GM23338 (cell line): ENCODE measurements around the gene GBP7. TPM values are rescaled to one million over a fixed set of nuclear protein-coding genes. Genes with fewer than 3 reads are reported as not detected.

Source experiments
- ATAC-seq: fragments of 200-7000 bp; cut with Tn5 transposase; 3 replicates; pipeline ENCODE4 v1.9.1; 2020
- DNase-seq: peaks from one replicate; pipeline ENCODE4 v3.0.0-alpha.2; 2015; ENCODE audit warnings: low spot score
- H2AFZ ChIP-seq: fragments of 200-600 bp; sonication (generic); 2 replicates; pipeline ENCODE4 v1.8.0; 2016; ENCODE audit warnings: antibody characterized with exemption, mild to moderate bottlenecking, moderate library complexity
- H3F3A ChIP-seq: fragments of 200-600 bp; sonication (generic); replicated peaks from 2 replicates; pipeline ENCODE4 v1.8.0; 2017; ENCODE audit warnings: antibody characterized with exemption, mixed run types, low read depth
- H3K27ac ChIP-seq: fragments of 200-600 bp; sonication (generic); 2 replicates; pipeline ENCODE4 v1.6.1; 2016; ENCODE audit warnings: low read depth
- H3K27me3 ChIP-seq: fragments of 200-600 bp; sonication (generic); 2 replicates; pipeline ENCODE4 v1.8.0; 2016; ENCODE audit warnings: mild to moderate bottlenecking, mixed run types, moderate library complexity; ENCODE audit not compliant: insufficient read depth
- H3K36me3 ChIP-seq: fragments of 200-600 bp; sonication (generic); 2 replicates; pipeline ENCODE4 v1.8.0; 2016; ENCODE audit warnings: mild to moderate bottlenecking; ENCODE audit not compliant: insufficient read depth
- H3K4me1 ChIP-seq: fragments of 200-600 bp; sonication (generic); 2 replicates; pipeline ENCODE4 v1.8.0; 2016; ENCODE audit warnings: mild to moderate bottlenecking, moderate library complexity; ENCODE audit not compliant: insufficient read depth
- H3K4me2 ChIP-seq: fragments of 200-600 bp; sonication (generic); 2 replicates; pipeline ENCODE4 v1.7.1; 2017; ENCODE audit warnings: mixed run types
- H3K4me3 ChIP-seq: fragments of 200-600 bp; sonication (generic); 2 replicates; pipeline ENCODE4 v1.6.1; 2016; ENCODE audit warnings: mixed run types
- H3K79me2 ChIP-seq: fragments of 200-600 bp; sonication (generic); replicated peaks from 2 replicates; pipeline ENCODE4 v1.8.0; 2017; ENCODE audit warnings: mild to moderate bottlenecking; ENCODE audit not compliant: insufficient read depth
- H3K9me2 ChIP-seq: fragments of 200-600 bp; sonication (generic); 2 replicates; pipeline ENCODE4 v1.8.0; 2017; ENCODE audit not compliant: insufficient read depth
- H4K20me1 ChIP-seq: fragments of 200-600 bp; sonication (generic); replicated peaks from 2 replicates; pipeline ENCODE4 v1.8.0; 2017; ENCODE audit warnings: mild to moderate bottlenecking; ENCODE audit not compliant: insufficient read depth
- H3K27ac Mint-ChIP-seq: 2 replicates; pipeline ENCODE4 v1.8.0; 2020; ENCODE audit warnings: inconsistent platforms, mild to moderate bottlenecking, moderate library complexity, mixed read lengths
- H3K27me3 Mint-ChIP-seq: 3 replicates; pipeline ENCODE4 v1.8.0; 2022; ENCODE audit warnings: low read depth, mild to moderate bottlenecking, moderate library complexity, mixed read lengths, inconsistent platforms; ENCODE audit not compliant: insufficient read depth, poor library complexity
- H3K36me3 Mint-ChIP-seq: 3 replicates; pipeline ENCODE4 v1.8.0; 2021; ENCODE audit warnings: low read depth, mild to moderate bottlenecking, inconsistent platforms, moderate library complexity, mixed read lengths
- H3K4me1 Mint-ChIP-seq: 3 replicates; pipeline ENCODE4 v1.8.0; 2020; ENCODE audit warnings: mild to moderate bottlenecking, inconsistent platforms, mixed read lengths
- H3K4me3 Mint-ChIP-seq: 3 replicates; pipeline ENCODE4 v1.8.0; 2021; ENCODE audit warnings: moderate library complexity, mild to moderate bottlenecking, inconsistent platforms, mixed read lengths
- H3K9me3 Mint-ChIP-seq: 3 replicates; pipeline ENCODE4 v1.8.0; 2020; ENCODE audit warnings: moderate library complexity, mild to moderate bottlenecking, inconsistent platforms, mixed read lengths
- CREB1 ChIP-seq: fragments of 250-450 bp; sonication (Bioruptor Pico); IDR thresholded peaks from 2 replicates; pipeline ENCODE4 v1.5.0; 2020; ENCODE audit warnings: low read depth, mild to moderate bottlenecking, moderate library complexity
- CTCF ChIP-seq, 2 experiments: fragments of 200-600 bp in 1 of 2; sonication (generic) in 1 of 2; conservative IDR thresholded peaks; 2 replicates each; pipeline versions ENCODE4 v1.5.1 to v1.6.1; 2016 to 2017; ENCODE audit warnings: antibody characterized with exemption in 2 of 2, low read depth in 2 of 2, mild to moderate bottlenecking in 2 of 2, moderate library complexity in 1 of 2
- NANOG ChIP-seq: IDR thresholded peaks from 2 replicates; pipeline ENCODE4 v1.6.1; 2016; ENCODE audit warnings: antibody characterized with exemption, borderline replicate concordance
- STAT1 ChIP-seq: IDR thresholded peaks from one replicate; pipeline ENCODE4 v1.6.1; 2016; ENCODE audit warnings: antibody characterized with exemption; ENCODE audit not compliant: unreplicated experiment
- ZNF114 ChIP-seq: fragments of 250-450 bp; sonication (Bioruptor Pico); IDR thresholded peaks from 2 replicates; pipeline ENCODE4 v1.5.0; 2020; ENCODE audit warnings: mild to moderate bottlenecking, moderate library complexity
- ZNF331 ChIP-seq: fragments of 250-450 bp; sonication (Bioruptor Pico); IDR thresholded peaks from 2 replicates; pipeline ENCODE4 v1.5.0; 2020; ENCODE audit warnings: low read depth, mild to moderate bottlenecking, moderate library complexity
- ZNF462 ChIP-seq: fragments of 250-450 bp; sonication (Bioruptor Pico); IDR thresholded peaks from 2 replicates; pipeline ENCODE4 v1.5.0; 2020; ENCODE audit warnings: mild to moderate bottlenecking, moderate library complexity
- polyA plus RNA-seq: library from polyadenylated mRNA; unstranded; fragments of >200 nt; fragmentation: Nextera tagmentation; extraction: Ambion mirVana; gene quantifications from 2 replicates; pipeline ENCODE4 v1.2.1, GENCODE V29; 2016
- total RNA-seq: library from RNA; depleted of rRNA; stranded (reverse); fragments of >200 nt; shearing (Covaris generic); gene quantifications from 2 replicates; pipeline ENCODE4 v1.2.3, GENCODE V29; 2014

GBP7 gene
- total and polyA plus RNA-seq, 2 experiments from 2014 or later, result not detected

- H2AFZ ChIP-seq, result peak overlapping the region; percentile 34
- ATAC-seq, result no peak
- no peak overlapping the region for H3K4me3 Mint-ChIP-seq
Observed at GRCh38 chr1:89195476-89195875, 19.7 kb upstream of the GBP7 start.

More at GRCh38 chr1:89195476-89195875, 19.7 kb upstream of the GBP7 start:
- TF ChIP-seq ZNF462 (CRISPR knock-in tag) (no peak), ZNF331 (no peak), NANOG (no peak), STAT1 (no peak), ZNF114 (no peak), CTCF (conservative IDR thresholded peaks at IDR 0.05; ENCODE audit: low read depth in 2 of 2) (no peak), CREB1 (CRISPR knock-in tag) (no peak)
- no peaks in the 10 kb centered on the region for H3K9me3 Mint-ChIP-seq
- Histone ChIP-seq H3K27ac (no peak overlapping the region), H3K9me2 (no peaks in the 10 kb centered on the region), H3K79me2 (no peaks in the 10 kb centered on the region), H3K4me2 (no peak overlapping the region), H3K4me3 (no peak overlapping the region), H3K4me1 (no peaks in the 10 kb centered on the region), H3K27me3 (no peaks in the 10 kb centered on the region), H3K36me3 (no peaks in the 10 kb centered on the region), H3F3A (no peaks in the 10 kb centered on the region), H4K20me1 (no peaks in the 10 kb centered on the region)
- DNase-seq, result no peak
- no peaks in the 10 kb centered on the region for H3K27me3 Mint-ChIP-seq
- H3K4me1 Mint-ChIP-seq, result peaks cover 6% of the 10 kb centered on the region; the same call in 2 of the 3 replicates
- no peak overlapping the region for H3K27ac Mint-ChIP-seq
- H3K36me3 Mint-ChIP-seq, result no peaks in the 10 kb centered on the region
